Measurements from ENCODE around the gene GALK1. TPM values are rescaled to one million over a fixed set of nuclear protein-coding genes. Genes with fewer than 3 reads are reported as not detected.
A peak's percentile ranks its signal among the peaks of the same experiment; 100 is the strongest.
"Not testable (repeated sequence)": the region's sequence is repeated elsewhere in the genome, so short reads cannot be mapped to it uniquely, and the experiment has no call there.

GALK1 gene
- total RNA-seq, 3 donors from 2014 or later: 16.9 to 23.5 (median 21.3) TPM

- not testable (repeated sequence) for H3K9me3 Mint-ChIP-seq; ATAC-seq; DNase-seq; H3K27me3 Mint-ChIP-seq (ENCODE audit: low read depth)
- Mint-ChIP-seq H3K4me3 (peak overlapping the region; percentile 96), H3K36me3 (ENCODE audit: insufficient read depth) (peaks cover 34% of the 10 kb centered on the region), H3K4me1 (ENCODE audit: low read depth) (peaks cover 31% of the 10 kb centered on the region)
Observed at GRCh38 chr17:75778066-75778860, 13.3 kb upstream of the GALK1 start.

- DNase-seq (no peak), ATAC-seq (no peak)
- Mint-ChIP-seq H3K4me1 (ENCODE audit: low read depth) (peaks cover 26% of the 10 kb centered on the region), H3K27me3 (ENCODE audit: low read depth) (no peaks in the 10 kb centered on the region), H3K36me3 (ENCODE audit: insufficient read depth) (peaks cover 34% of the 10 kb centered on the region), H3K9me3 (no peaks in the 10 kb centered on the region), H3K4me3 (peak overlapping the region; percentile 96)
Observed at GRCh38 chr17:75777296-75777922, 12.4 kb upstream of the GALK1 start.

GRCh38 chr17:75776386-75777295 is 11.6 kb upstream of the GALK1 start:
- H3K36me3 Mint-ChIP-seq (ENCODE audit: insufficient read depth): peaks cover 34% of the 10 kb centered on the region
- peak overlapping the region; percentile 96 for H3K4me3 Mint-ChIP-seq
- ATAC-seq: no peak

GRCh38 chr17:75774991-75775668 is 10.1 kb upstream of the GALK1 start:
- H3K4me3 Mint-ChIP-seq: peak overlapping the region; percentile 96
- no peaks in the 10 kb centered on the region for H3K27me3 Mint-ChIP-seq (ENCODE audit: low read depth)
- ATAC-seq (no peak), DNase-seq (no peak)
- peaks cover 23% of the 10 kb centered on the region for H3K4me1 Mint-ChIP-seq (ENCODE audit: low read depth)
- no peaks in the 10 kb centered on the region for H3K9me3 Mint-ChIP-seq
- peaks cover 34% of the 10 kb centered on the region for H3K36me3 Mint-ChIP-seq (ENCODE audit: insufficient read depth)

More at GRCh38 chr17:75776386-75777295, 11.6 kb upstream of the GALK1 start:
- no peak for DNase-seq
- H3K4me1 Mint-ChIP-seq (ENCODE audit: low read depth): peaks cover 26% of the 10 kb centered on the region
- H3K9me3 Mint-ChIP-seq: no peaks in the 10 kb centered on the region
- no peaks in the 10 kb centered on the region for H3K27me3 Mint-ChIP-seq (ENCODE audit: low read depth)

- no peak for DNase-seq
- Mint-ChIP-seq H3K4me3 (no peak overlapping the region), H3K27me3 (ENCODE audit: low read depth) (no peaks in the 10 kb centered on the region), H3K9me3 (no peaks in the 10 kb centered on the region), H3K36me3 (ENCODE audit: insufficient read depth) (peaks cover 34% of the 10 kb centered on the region), H3K4me1 (ENCODE audit: low read depth) (peaks cover 20% of the 10 kb centered on the region)
- no peak for ATAC-seq
Observed at GRCh38 chr17:75774471-75774990, 9.5 kb upstream of the GALK1 start.

DNA sequence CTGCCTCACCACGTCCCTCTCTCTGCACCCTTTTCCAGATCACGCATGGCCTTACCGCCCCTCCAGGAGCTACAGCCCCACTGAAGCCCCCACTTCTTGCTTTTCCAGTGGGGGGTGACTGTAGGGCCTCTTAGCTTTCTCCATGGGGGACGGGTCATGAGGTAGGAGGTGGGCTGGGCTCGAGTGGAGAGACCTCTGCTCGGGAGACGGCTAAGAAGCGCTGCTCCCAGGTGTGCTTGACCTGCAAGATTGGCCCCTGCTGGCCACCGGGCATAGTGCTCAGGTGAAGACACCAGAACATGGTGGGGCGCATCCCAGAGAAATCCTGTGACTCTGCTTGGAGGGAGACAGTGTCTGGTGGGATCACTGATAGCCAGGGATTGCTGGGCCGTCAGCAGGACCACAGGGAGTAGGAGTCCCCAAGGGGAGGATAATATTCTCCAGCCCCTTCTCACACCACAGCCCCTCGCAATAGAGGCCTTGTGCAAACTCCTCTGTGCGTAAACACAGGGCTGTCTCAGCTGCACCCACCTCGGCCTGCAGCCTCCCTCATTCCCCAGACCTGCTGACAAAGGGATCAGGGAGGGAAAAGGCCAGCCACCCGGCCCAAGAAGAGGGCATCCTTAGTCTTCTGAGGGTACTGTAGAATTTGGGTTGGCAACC is 8.9 kb upstream of the GALK1 start:
- Mint-ChIP-seq H3K4me1 (ENCODE audit: low read depth) (peaks cover 20% of the 10 kb centered on the region), H3K27me3 (ENCODE audit: low read depth) (no peaks in the 10 kb centered on the region), H3K9me3 (no peaks in the 10 kb centered on the region), H3K36me3 (ENCODE audit: insufficient read depth) (peaks cover 34% of the 10 kb centered on the region), H3K4me3 (no peak overlapping the region)
- ATAC-seq (no peak), DNase-seq (no peak)

DNA sequence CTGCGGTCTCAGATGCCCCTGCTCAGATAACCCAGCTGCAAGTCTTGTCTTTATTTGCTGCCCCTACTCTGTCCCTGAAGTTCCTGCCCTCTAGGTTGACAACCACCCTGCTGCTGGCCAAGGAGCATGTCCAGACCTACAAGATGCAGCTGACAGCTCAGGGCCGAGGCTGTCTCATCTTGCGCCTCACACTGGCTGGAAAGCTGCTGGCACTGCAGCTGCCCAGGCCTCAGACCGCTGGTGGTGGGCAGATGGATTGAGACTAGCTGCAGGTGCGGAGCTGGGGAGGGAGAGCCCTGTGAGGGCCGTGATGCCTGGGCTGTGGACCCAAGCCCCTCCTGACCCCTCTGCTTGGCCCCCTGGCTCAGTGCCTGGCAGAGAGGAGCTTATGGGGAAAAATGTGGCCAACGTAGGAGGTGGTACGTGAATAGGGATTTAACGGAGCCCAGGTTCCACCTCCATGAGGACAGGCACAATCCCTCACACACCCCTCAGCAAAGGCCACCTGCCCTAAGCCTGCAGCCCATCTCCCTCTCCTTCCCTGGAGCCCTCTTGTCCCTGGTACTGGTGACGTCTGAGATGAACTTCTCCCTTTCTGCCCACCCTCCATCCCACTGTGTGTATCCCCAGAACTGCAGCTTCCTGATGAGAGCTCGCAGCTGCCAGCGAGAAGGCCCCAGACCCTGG is 8.3 kb upstream of the GALK1 start:
- Mint-ChIP-seq H3K9me3 (no peaks in the 10 kb centered on the region), H3K4me3 (no peak overlapping the region), H3K4me1 (ENCODE audit: low read depth) (peaks cover 20% of the 10 kb centered on the region), H3K36me3 (ENCODE audit: insufficient read depth) (peaks cover 27% of the 10 kb centered on the region), H3K27me3 (ENCODE audit: low read depth) (no peaks in the 10 kb centered on the region)
- ATAC-seq (no peak), DNase-seq (no peak)

GRCh38 chr17:75771334-75772281 is 6.6 kb upstream of the GALK1 start:
- DNase-seq (no peak), ATAC-seq (no peak)
- Mint-ChIP-seq H3K27me3 (ENCODE audit: low read depth) (no peaks in the 10 kb centered on the region), H3K4me1 (ENCODE audit: low read depth) (peaks cover 13% of the 10 kb centered on the region), H3K9me3 (no peaks in the 10 kb centered on the region), H3K36me3 (ENCODE audit: insufficient read depth) (peaks cover 11% of the 10 kb centered on the region), H3K4me3 (no peak overlapping the region)

DNA sequence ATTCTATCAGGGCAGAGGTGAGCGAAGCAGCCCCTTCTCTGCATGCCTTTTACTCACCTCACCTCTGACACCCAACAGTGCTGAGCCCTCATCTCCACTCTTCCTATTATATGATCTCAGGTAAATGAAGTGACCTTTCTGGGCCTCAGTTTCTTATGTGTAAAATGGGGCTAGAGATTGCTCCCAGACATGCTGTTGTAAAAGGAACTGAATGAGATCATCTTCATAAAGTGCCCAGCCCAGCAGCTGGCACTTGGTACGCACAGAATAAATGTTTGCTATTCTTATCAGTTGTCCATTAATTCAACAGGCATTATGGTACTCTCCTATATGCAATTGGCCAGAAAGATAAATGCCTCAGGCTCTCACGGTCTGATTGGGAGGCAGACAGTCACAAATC is 4.5 kb upstream of the GALK1 start:
- peaks cover 4% of the 10 kb centered on the region for H3K4me1 Mint-ChIP-seq (ENCODE audit: low read depth)
- no peak overlapping the region for H3K4me3 Mint-ChIP-seq
- DNase-seq (no peak), ATAC-seq (no peak)
- no peaks in the 10 kb centered on the region for H3K9me3 Mint-ChIP-seq
- H3K36me3 Mint-ChIP-seq (ENCODE audit: insufficient read depth): peaks cover 2% of the 10 kb centered on the region
- no peaks in the 10 kb centered on the region for H3K27me3 Mint-ChIP-seq (ENCODE audit: low read depth)

GRCh38 chr17:75767881-75768280 is 2.9 kb upstream of the GALK1 start:
- no peaks in the 10 kb centered on the region for H3K27me3 Mint-ChIP-seq (ENCODE audit: low read depth)
- peaks cover 15% of the 10 kb centered on the region for H3K4me1 Mint-ChIP-seq (ENCODE audit: low read depth)
- H3K36me3 Mint-ChIP-seq (ENCODE audit: insufficient read depth): no peaks in the 10 kb centered on the region
- DNase-seq (no peak), ATAC-seq (no peak)
- no peaks in the 10 kb centered on the region for H3K9me3 Mint-ChIP-seq
- H3K4me3 Mint-ChIP-seq: no peak overlapping the region

DNA sequence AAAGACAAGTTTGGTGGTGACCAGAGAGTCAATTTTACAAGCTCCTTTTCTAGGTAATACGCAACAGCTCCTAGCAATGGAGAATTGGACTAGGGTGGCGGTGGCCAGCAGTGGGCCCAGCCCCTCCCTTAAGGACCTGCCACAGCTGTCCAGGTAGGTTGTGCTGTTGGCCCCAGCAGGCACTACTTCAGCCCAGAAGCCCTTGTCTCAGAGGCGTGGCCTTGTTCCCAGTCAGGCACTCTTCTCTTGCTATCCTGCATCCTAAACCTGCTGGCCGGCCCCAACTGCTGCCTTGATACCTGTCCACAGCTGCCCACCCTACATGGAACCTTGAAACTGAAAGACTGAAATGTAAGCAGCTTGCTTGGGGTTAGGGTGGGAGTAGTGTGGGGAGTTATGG is 989 bp upstream of the GALK1 start:
- Mint-ChIP-seq H3K27me3 (ENCODE audit: low read depth) (no peaks in the 10 kb centered on the region), H3K4me1 (ENCODE audit: low read depth) (peaks cover 15% of the 10 kb centered on the region), H3K36me3 (ENCODE audit: insufficient read depth) (no peaks in the 10 kb centered on the region), H3K4me3 (peak overlapping the region; percentile 29), H3K9me3 (no peaks in the 10 kb centered on the region)
- DNase-seq (no peak), ATAC-seq (no peak)

DNA sequence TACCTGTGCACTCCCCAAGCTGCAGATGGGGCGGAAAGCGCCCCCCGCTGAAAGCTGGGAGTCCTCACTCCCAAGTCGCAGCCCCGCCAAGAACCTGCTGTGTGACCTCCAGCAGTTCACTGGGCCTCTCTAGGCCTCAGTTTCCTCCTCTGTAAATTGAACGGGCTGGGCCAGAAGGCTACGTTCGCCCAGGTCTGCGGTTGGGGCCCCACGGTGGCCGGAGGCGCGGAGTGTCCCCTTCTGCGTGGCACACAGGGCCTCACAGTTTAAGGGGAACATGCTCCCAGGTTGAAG is 628 bp downstream of the GALK1 start:
- Mint-ChIP-seq H3K4me1 (ENCODE audit: low read depth) (peaks cover 15% of the 10 kb centered on the region), H3K27me3 (ENCODE audit: low read depth) (no peaks in the 10 kb centered on the region), H3K4me3 (peak overlapping the region; percentile 75), H3K9me3 (no peaks in the 10 kb centered on the region), H3K36me3 (ENCODE audit: insufficient read depth) (no peaks in the 10 kb centered on the region)
- no peak for DNase-seq
- ATAC-seq: peak; percentile 2 to 4

All from activated T-cell treated with anti-CD3 and anti-CD28 coated beads, Interleukin-2, amount 50 U/mL, for 4 hours (primary cell).